ENCODE data around the gene LURAP1L.

DNA sequence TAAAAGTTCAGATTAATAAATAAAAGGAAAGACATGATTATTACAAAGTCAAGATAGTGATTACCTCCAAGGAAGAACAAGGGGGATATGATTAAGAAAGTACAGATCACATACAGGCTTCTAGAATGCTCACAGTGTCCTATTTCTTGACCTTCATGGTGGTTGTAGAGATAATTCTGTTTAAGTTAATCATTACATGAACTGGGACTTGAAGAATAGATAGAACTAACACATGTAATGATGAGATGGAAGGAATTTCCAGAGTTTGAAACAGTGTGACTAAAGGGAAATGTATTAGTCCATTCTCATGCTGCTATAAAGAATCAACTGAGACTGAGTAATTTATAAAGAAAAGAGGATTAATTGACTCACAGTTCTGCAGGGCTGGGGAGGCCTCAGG is 72.7 kb downstream of the LURAP1L start:
- TF ChIP-seq, protein P1, sequence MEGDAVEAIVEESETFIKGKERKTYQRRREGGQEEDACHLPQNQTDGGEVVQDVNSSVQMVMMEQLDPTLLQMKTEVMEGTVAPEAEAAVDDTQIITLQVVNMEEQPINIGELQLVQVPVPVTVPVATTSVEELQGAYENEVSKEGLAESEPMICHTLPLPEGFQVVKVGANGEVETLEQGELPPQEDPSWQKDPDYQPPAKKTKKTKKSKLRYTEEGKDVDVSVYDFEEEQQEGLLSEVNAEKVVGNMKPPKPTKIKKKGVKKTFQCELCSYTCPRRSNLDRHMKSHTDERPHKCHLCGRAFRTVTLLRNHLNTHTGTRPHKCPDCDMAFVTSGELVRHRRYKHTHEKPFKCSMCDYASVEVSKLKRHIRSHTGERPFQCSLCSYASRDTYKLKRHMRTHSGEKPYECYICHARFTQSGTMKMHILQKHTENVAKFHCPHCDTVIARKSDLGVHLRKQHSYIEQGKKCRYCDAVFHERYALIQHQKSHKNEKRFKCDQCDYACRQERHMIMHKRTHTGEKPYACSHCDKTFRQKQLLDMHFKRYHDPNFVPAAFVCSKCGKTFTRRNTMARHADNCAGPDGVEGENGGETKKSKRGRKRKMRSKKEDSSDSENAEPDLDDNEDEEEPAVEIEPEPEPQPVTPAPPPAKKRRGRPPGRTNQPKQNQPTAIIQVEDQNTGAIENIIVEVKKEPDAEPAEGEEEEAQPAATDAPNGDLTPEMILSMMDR (IDR thresholded peaks at IDR 0.05), result no peak
- TF ChIP-seq EP300 (IDR thresholded peaks at IDR 0.05), result no peak
- TF ChIP-seq POLR2AphosphoS5 (IDR thresholded peaks at IDR 0.05), result no peak
